ENCODE results near the gene SOCS1. TPM values are rescaled to one million over a fixed set of nuclear protein-coding genes. Genes with fewer than 3 reads are reported as not detected.
"Not testable (repeated sequence)": the region's sequence is repeated elsewhere in the genome, so short reads cannot be mapped to it uniquely, and the experiment has no call there.

Gene SOCS1
- total RNA-seq, 1 donor from 2014 or later: 1.6 TPM

DNA sequence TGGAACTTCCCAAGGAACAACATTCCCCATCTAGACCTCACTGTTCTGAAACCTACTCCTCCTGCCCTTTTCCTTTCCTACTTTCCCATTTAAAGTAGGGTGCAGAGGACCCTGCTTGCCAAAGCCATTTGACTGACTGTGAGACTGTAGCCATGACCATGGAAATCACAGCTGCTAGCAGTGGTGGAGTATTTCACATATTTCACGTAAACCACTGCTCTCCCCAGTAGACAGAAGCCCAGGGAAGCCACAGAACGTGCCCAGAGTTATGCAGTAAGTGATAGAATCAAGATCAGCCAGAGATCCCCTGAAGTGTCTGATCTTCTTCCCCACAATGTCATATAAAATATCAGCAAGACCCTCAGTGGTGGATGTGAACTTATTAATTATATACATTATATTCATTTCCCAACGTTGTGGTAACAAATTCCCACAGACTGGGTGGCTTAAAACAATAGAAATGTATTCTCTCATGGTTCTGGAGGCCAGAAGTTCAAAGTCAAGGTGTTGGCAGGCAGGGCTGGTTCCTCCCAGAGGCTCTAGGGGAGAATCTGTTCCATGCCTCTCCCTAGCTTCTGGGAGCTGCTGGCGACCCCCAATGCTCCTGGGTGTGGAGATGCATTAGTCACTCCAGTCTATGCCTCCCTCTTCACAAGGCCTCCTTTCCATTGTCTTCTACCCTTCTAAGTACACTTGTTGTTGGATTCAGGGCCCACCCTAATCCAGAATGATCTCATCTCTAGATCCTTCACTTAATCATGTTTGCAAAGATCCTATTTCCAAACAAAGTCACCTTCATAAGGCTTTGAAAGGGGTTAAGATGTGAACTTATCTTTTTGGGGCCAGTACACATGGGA, 45.9 kb upstream of the SOCS1 start:
- Histone ChIP-seq H3K79me2 (ENCODE audit: low read depth) (no peaks in the 10 kb centered on the region), H3K9ac (no peak overlapping the region), H3K27me3 (no peaks in the 10 kb centered on the region), H3K4me1 (peaks cover 8% of the 10 kb centered on the region), H3K36me3 (no peaks in the 10 kb centered on the region), H2AFZ (replicated peaks) (no peak overlapping the region), H3K4me3 (no peak overlapping the region), H3F3A (ENCODE audit: low read depth) (no peaks in the 10 kb centered on the region), H4K20me1 (ENCODE audit: low read depth) (no peaks in the 10 kb centered on the region), H3K4me2 (no peak overlapping the region), H3K27ac (no peak overlapping the region), H3K9me3 (ENCODE audit: low read depth) (no peaks in the 10 kb centered on the region)
- Mint-ChIP-seq H3K4me3 (no peak overlapping the region), H3K27me3 (ENCODE audit: insufficient read depth, low read depth) (peaks cover 13% of the 10 kb centered on the region), H3K36me3 (no peaks in the 10 kb centered on the region), H3K4me1 (peaks cover 30% of the 10 kb centered on the region), H3K27ac (no peak overlapping the region), H3K9me3 (peaks cover 4% of the 10 kb centered on the region)
- TF ChIP-seq EZH2phosphoT487 (IDR thresholded peaks at IDR 0.05) (no peak), EZH2 (IDR thresholded peaks at IDR 0.05) (no peak)
- TF ChIP-seq, protein P1, sequence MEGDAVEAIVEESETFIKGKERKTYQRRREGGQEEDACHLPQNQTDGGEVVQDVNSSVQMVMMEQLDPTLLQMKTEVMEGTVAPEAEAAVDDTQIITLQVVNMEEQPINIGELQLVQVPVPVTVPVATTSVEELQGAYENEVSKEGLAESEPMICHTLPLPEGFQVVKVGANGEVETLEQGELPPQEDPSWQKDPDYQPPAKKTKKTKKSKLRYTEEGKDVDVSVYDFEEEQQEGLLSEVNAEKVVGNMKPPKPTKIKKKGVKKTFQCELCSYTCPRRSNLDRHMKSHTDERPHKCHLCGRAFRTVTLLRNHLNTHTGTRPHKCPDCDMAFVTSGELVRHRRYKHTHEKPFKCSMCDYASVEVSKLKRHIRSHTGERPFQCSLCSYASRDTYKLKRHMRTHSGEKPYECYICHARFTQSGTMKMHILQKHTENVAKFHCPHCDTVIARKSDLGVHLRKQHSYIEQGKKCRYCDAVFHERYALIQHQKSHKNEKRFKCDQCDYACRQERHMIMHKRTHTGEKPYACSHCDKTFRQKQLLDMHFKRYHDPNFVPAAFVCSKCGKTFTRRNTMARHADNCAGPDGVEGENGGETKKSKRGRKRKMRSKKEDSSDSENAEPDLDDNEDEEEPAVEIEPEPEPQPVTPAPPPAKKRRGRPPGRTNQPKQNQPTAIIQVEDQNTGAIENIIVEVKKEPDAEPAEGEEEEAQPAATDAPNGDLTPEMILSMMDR (IDR thresholded peaks at IDR 0.05): no peak
- no peak for DNase-seq (ENCODE audit: low spot score)

DNA sequence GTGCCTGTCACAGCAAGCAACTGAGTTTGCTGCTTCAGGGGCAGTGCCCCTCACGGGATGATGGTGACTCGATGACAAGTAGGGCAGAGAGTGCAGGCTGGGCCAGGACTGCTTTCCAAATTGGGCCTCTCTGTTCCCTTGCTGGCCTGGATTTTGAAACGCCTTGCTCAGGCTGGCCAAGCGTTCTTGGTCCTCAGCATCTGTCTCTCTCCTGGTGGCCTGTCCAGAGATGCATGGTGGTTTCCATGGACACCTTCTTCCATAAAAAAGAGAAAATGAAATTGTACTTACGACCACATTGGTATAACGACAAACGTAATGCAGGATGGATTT, 44.5 kb upstream of the SOCS1 start:
- Histone ChIP-seq H3K36me3 (no peaks in the 10 kb centered on the region), H3K4me2 (no peak overlapping the region), H3K79me2 (ENCODE audit: low read depth) (no peaks in the 10 kb centered on the region), H3K27ac (no peak overlapping the region), H2AFZ (replicated peaks) (no peak overlapping the region), H3F3A (ENCODE audit: low read depth) (no peaks in the 10 kb centered on the region), H3K27me3 (no peaks in the 10 kb centered on the region), H3K4me3 (no peak overlapping the region), H3K9ac (no peak overlapping the region), H3K4me1 (peaks cover 8% of the 10 kb centered on the region), H3K9me3 (ENCODE audit: low read depth) (no peaks in the 10 kb centered on the region), H4K20me1 (ENCODE audit: low read depth) (no peaks in the 10 kb centered on the region)
- peaks cover 35% of the 10 kb centered on the region for H3K4me1 Mint-ChIP-seq
- H3K36me3 Mint-ChIP-seq: no peaks in the 10 kb centered on the region
- H3K27me3 Mint-ChIP-seq (ENCODE audit: insufficient read depth, low read depth): peaks cover 8% of the 10 kb centered on the region
- no peak overlapping the region for H3K4me3 Mint-ChIP-seq
- DNase-seq (ENCODE audit: low spot score): no peak
- H3K9me3 Mint-ChIP-seq: peaks cover 4% of the 10 kb centered on the region
- H3K27ac Mint-ChIP-seq: no peak overlapping the region
- TF ChIP-seq EZH2phosphoT487 (IDR thresholded peaks at IDR 0.05) (no peak), EZH2 (IDR thresholded peaks at IDR 0.05) (no peak)
- TF ChIP-seq, protein P1 (IDR thresholded peaks at IDR 0.05): no peak

DNA sequence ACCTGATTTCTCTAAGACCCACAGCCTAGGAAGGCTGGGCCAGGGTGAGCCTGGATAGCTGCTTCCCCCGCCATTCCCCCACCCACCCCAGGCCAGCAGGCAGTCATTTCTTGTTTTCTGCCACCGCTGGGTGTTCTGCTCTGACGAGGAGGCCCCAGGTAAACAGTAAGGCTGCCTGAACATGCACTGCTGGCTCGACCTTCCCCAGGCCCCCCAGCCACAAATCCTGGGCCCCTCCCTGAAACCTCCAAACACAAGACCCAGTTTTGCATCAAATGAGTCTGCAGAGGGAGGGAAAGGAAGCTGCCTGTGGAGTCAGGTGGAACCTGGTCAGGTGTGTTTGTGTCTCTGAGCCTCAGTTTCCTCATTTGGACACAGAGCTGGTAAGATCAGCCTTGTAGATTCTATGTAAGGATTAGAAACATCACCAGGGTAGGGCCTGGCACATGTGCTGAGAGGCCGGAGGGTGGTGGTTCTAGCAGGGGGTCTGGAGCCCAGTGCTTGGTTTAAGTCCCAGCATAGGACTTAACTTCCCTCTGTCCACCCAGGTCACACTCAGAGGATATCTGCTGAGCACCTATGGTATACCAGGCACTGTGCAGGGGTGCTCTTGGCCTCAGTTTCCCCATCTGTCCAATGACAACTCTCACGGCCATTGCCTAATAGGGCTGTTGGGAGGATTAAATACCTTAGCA, 44.0 kb upstream of the SOCS1 start:
- no peak overlapping the region for H3K27ac Mint-ChIP-seq
- peaks cover 35% of the 10 kb centered on the region for H3K4me1 Mint-ChIP-seq
- Histone ChIP-seq H3F3A (ENCODE audit: low read depth) (no peaks in the 10 kb centered on the region), H2AFZ (replicated peaks) (no peak overlapping the region), H3K79me2 (ENCODE audit: low read depth) (no peaks in the 10 kb centered on the region), H3K27ac (no peak overlapping the region), H3K9ac (no peak overlapping the region), H3K36me3 (no peaks in the 10 kb centered on the region), H3K4me2 (no peak overlapping the region), H3K27me3 (no peaks in the 10 kb centered on the region), H3K4me1 (peaks cover 8% of the 10 kb centered on the region), H3K9me3 (ENCODE audit: low read depth) (no peaks in the 10 kb centered on the region), H3K4me3 (no peak overlapping the region), H4K20me1 (ENCODE audit: low read depth) (no peaks in the 10 kb centered on the region)
- H3K36me3 Mint-ChIP-seq: no peaks in the 10 kb centered on the region
- H3K27me3 Mint-ChIP-seq (ENCODE audit: insufficient read depth, low read depth): peaks cover 8% of the 10 kb centered on the region
- peaks cover 4% of the 10 kb centered on the region for H3K9me3 Mint-ChIP-seq
- no peak for DNase-seq (ENCODE audit: low spot score)
- H3K4me3 Mint-ChIP-seq: no peak overlapping the region
- TF ChIP-seq EZH2 (IDR thresholded peaks at IDR 0.05) (no peak), EZH2phosphoT487 (IDR thresholded peaks at IDR 0.05) (no peak)
- TF ChIP-seq, protein P1 (IDR thresholded peaks at IDR 0.05): no peak

DNA sequence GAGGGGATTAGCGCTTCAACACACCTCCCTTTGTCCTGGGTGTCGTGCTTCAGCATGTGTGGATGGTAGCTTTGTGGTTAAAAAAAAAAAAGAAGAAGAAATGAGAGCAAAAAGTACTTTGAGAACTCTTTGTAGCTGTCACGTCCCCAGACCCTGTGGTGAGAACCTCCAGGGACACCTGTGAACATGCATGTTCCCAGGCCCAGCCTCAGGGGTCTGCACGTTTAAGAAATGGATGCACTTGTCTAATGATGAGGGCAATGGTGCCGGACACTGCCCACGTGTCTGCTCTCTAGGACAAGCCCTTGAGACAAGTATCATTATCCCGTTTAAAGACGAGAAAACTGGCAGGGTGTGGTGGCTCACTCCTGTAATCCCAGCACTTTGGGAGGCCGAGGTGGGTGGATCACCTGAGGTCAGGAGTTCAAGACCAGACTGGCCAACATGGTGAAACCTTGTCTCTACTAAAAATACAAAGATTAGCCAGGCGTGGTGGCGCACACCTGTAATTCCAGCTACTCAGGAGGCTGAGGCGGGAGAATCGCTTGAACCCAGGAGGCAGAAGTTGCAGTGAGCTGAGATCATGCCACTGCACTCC, 43.0 kb upstream of the SOCS1 start:
- Mint-ChIP-seq H3K4me1 (peaks cover 32% of the 10 kb centered on the region), H3K4me3 (peak overlapping the region; percentile 56)
- not testable (repeated sequence) for DNase-seq (ENCODE audit: low spot score); H3K4me1 ChIP-seq; H3K27me3 ChIP-seq; H3K27ac Mint-ChIP-seq; H3K4me2 ChIP-seq; H3K4me3 ChIP-seq; H3K36me3 Mint-ChIP-seq; H3K9me3 ChIP-seq (ENCODE audit: low read depth); H3K9me3 Mint-ChIP-seq; H3K79me2 ChIP-seq (ENCODE audit: low read depth); H3K27ac ChIP-seq; H2AFZ ChIP-seq (replicated peaks); H4K20me1 ChIP-seq (ENCODE audit: low read depth); H3K9ac ChIP-seq; H3K36me3 ChIP-seq; H3F3A ChIP-seq (ENCODE audit: low read depth); H3K27me3 Mint-ChIP-seq (ENCODE audit: insufficient read depth, low read depth)

All from neural progenitor cell (in vitro differentiated cells).